Smooth muscle cell (in vitro differentiated cells): Measurements from ENCODE around the gene CACHD1. TPM values are rescaled to one million over a fixed set of nuclear protein-coding genes. Genes with fewer than 3 reads are reported as not detected.
"Not testable (repeated sequence)": the region's sequence is repeated elsewhere in the genome, so short reads cannot be mapped to it uniquely, and the experiment has no call there.

Experiments
- DNase-seq: peaks from one replicate; lab custom pipeline; 2025; ENCODE audit not compliant: unreplicated experiment; lab: John Stamatoyannopoulos, UW
- H2AFZ ChIP-seq: fragments of 200-600 bp; sonication (generic); 2 replicates; pipeline ENCODE4 v1.6.0; 2016; ENCODE audit warnings: antibody characterized with exemption, low read depth, mild to moderate bottlenecking
- H3F3A ChIP-seq: fragments of 200-600 bp; sonication (generic); 2 replicates; pipeline ENCODE4 v1.6.0; 2017; ENCODE audit warnings: antibody characterized with exemption, low read depth
- H3K27ac ChIP-seq: fragments of 200-600 bp; sonication (generic); 2 replicates; pipeline ENCODE4 v1.5.1; 2016; ENCODE audit warnings: low read depth, mild to moderate bottlenecking
- H3K27me3 ChIP-seq: fragments of 200-600 bp; sonication (generic); 2 replicates; pipeline ENCODE4 v1.6.1; 2016; ENCODE audit warnings: low read depth, mild to moderate bottlenecking
- H3K36me3 ChIP-seq: fragments of 200-600 bp; sonication (generic); 2 replicates; pipeline ENCODE4 v1.5.1; 2016; ENCODE audit warnings: low read depth
- H3K4me1 ChIP-seq: fragments of 200-600 bp; sonication (generic); 2 replicates; pipeline ENCODE4 v1.5.1; 2016; ENCODE audit warnings: low read depth
- H3K4me2 ChIP-seq: fragments of 200-600 bp; sonication (generic); 2 replicates; pipeline ENCODE4 v1.6.0; 2016; ENCODE audit warnings: mild to moderate bottlenecking
- H3K4me3 ChIP-seq: fragments of 200-600 bp; sonication (generic); 2 replicates; pipeline ENCODE4 v1.5.1; 2016; ENCODE audit warnings: mild to moderate bottlenecking
- H3K79me2 ChIP-seq: fragments of 200-600 bp; sonication (generic); 2 replicates; pipeline ENCODE4 v1.6.0; 2016; ENCODE audit warnings: low read depth, mild to moderate bottlenecking
- H3K9ac ChIP-seq: fragments of 200-600 bp; sonication (generic); 2 replicates; pipeline ENCODE4 v1.6.0; 2016; ENCODE audit warnings: low read depth
- H3K9me3 ChIP-seq: fragments of 200-600 bp; sonication (generic); replicated peaks from 2 replicates; pipeline ENCODE4 v1.5.1; 2016; ENCODE audit warnings: low read depth
- H4K20me1 ChIP-seq: fragments of 200-600 bp; sonication (generic); 2 replicates; pipeline ENCODE4 v1.6.0; 2016; ENCODE audit warnings: low read depth
- CTCF ChIP-seq: fragments of 200-600 bp; sonication (generic); IDR thresholded peaks from 2 replicates; pipeline ENCODE4 v1.5.1; 2017; ENCODE audit warnings: borderline replicate concordance, mild to moderate bottlenecking, antibody characterized with exemption; ENCODE audit not compliant: insufficient read depth, poor library complexity, severe bottlenecking
- WGBS: methylation state at CpG from one replicate; pipeline ENCODE4 v1.1.7; 2016; ENCODE audit warnings: low lambda C conversion rate; 5-methylcytosine and 5-hydroxymethylcytosine counted together
- polyA plus RNA-seq: library from polyadenylated mRNA; unstranded; fragments of >200 nt; fragmentation: Nextera tagmentation; extraction: Ambion mirVana; gene quantifications from 2 replicates; pipeline ENCODE4 v1.2.1, GENCODE V29; 2016
- total RNA-seq: library from RNA; depleted of rRNA; stranded (reverse); fragments of >200 nt; gene quantifications from 2 replicates; pipeline ENCODE4 v1.2.3, GENCODE V29; 2014

The CACHD1 gene
- total and polyA plus RNA-seq, 2 experiments from 2014 or later, result 12.9 to 20.8 TPM

DNA sequence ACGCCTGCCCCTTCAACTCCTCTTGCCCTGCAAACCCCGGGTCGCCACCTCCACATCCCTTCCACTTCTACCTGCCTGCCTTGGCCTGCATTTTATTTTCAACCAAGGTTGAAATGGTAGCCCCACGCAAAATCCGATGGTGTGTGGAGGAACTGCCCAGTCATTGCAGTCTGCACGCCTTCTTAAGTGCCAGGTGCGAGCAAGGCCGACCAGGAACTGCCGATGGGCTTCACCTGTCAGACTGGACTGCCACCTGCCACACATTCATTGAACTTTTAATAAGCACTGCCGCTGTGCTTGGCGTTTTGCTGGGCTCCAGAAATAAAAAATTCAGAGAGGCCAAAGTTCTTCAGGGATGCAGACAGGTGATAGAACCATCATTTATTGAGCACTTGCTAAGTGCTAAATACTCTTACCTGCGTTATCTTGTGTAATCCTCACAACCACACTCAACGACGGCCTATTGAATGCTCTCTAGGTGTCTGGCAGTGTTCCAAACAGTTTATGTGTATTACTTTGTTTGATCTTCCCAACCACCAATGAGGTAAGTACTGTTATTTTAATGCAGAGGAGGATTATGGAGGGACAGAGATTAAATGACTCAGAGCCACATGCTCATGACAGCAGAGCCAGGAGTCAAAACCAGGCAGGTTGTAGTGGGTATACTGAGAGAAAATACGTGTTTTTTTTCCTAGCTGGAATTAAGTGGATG lies 36.2 kb downstream of the CACHD1 start:
- no peaks in the 10 kb centered on the region for H3K27me3 ChIP-seq
- DNase-seq, result no peak
- no peak overlapping the region for H2AFZ ChIP-seq
- peak overlapping the region; percentile 58 for H3K9ac ChIP-seq
- H3K27ac ChIP-seq, result peak overlapping the region; percentile 61
- peaks cover 63% of the 10 kb centered on the region for H3K4me1 ChIP-seq
- 27% methylated on average over 15 of the region's 15 CpGs for WGBS
- no peaks in the 10 kb centered on the region for H3K36me3 ChIP-seq
- H4K20me1 ChIP-seq, result no peaks in the 10 kb centered on the region
- H3K4me2 ChIP-seq, result peak overlapping the region; percentile 83
- no peak for TF ChIP-seq CTCF
- peaks cover 17% of the 10 kb centered on the region for H3K79me2 ChIP-seq
- H3F3A ChIP-seq, result peaks cover 7% of the 10 kb centered on the region
- H3K4me3 ChIP-seq, result peak overlapping the region; percentile 50
- no peaks in the 10 kb centered on the region for H3K9me3 ChIP-seq

- H3K4me3 ChIP-seq, result no peak overlapping the region
- TF ChIP-seq CTCF, result no peak
- H3K27ac ChIP-seq, result no peak overlapping the region
- no peak for DNase-seq
- H3K9me3 ChIP-seq, result no peaks in the 10 kb centered on the region
- H3K4me1 ChIP-seq, result peaks cover 50% of the 10 kb centered on the region
- H2AFZ ChIP-seq, result no peak overlapping the region
- peak overlapping the region; percentile 13 for H3K4me2 ChIP-seq
- H3F3A ChIP-seq, result peaks cover 4% of the 10 kb centered on the region
- no peaks in the 10 kb centered on the region for H3K36me3 ChIP-seq
- H3K27me3 ChIP-seq, result no peaks in the 10 kb centered on the region
- H3K79me2 ChIP-seq, result peaks cover 29% of the 10 kb centered on the region
- no peak overlapping the region for H3K9ac ChIP-seq
- H4K20me1 ChIP-seq, result no peaks in the 10 kb centered on the region
- 12% methylated on average over 2 of the region's 2 CpGs for WGBS
Observed at GRCh38 chr1:64508629-64509028, 38.7 kb downstream of the CACHD1 start.

DNA sequence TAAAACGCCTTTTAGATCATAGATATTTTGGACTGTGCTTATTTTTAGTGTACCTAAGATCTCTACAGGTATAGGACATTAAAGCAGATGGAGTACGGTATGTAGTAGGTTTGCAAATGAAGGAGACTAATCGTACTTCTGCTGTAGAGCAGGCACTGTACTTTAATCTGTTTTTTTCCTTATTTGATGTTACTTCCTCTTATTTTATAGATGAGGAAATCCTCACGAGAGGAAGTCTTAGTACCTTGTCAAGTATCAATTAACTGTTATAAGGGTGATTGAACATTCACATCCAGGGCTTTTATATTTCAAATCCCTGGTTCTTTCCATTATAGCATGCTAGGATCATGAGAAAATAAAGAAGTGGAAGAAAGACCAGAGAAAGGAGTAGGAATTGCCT lies 41.1 kb downstream of the CACHD1 start:
- peaks cover 16% of the 10 kb centered on the region for H4K20me1 ChIP-seq
- H3K9me3 ChIP-seq, result no peaks in the 10 kb centered on the region
- peaks cover 55% of the 10 kb centered on the region for H3K4me1 ChIP-seq
- TF ChIP-seq CTCF, result no peak
- H3K36me3 ChIP-seq, result no peaks in the 10 kb centered on the region
- peaks cover 10% of the 10 kb centered on the region for H3F3A ChIP-seq
- no peak for DNase-seq
- H3K27ac ChIP-seq, result no peak overlapping the region
- H3K79me2 ChIP-seq, result peaks cover 34% of the 10 kb centered on the region
- H3K27me3 ChIP-seq, result no peaks in the 10 kb centered on the region
- H3K4me2 ChIP-seq, result no peak overlapping the region
- no peak overlapping the region for H3K9ac ChIP-seq
- H2AFZ ChIP-seq, result no peak overlapping the region
- 97% methylated on average over 4 of the region's 4 CpGs for WGBS
- H3K4me3 ChIP-seq, result no peak overlapping the region

DNA sequence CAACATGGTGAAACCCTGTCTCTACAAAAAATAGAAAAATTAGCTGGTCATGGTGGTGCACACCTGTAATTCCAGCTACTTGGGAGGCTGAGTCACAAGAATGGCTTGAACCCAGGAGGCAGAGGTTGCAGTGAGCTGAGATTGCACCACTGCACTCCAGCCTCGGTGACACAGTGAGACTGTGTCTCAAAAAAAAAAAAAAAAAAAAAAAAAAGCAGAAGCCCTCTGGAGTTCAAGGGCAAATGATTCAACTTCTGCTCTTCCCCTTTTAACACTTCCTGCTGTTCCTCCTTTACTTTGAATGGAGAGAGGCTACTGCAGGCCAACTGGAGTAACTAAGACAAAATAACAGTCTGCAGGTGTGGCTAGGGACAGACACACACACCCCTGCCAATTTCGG lies 42.3 kb downstream of the CACHD1 start:
- not testable (repeated sequence) for H3F3A ChIP-seq, H3K9me3 ChIP-seq, H3K36me3 ChIP-seq, H3K4me2 ChIP-seq, H3K27ac ChIP-seq, H3K27me3 ChIP-seq, DNase-seq, H3K9ac ChIP-seq, H3K4me3 ChIP-seq, H2AFZ ChIP-seq
- 66% methylated on average over 2 of the region's 2 CpGs for WGBS
- peaks cover 57% of the 10 kb centered on the region for H3K4me1 ChIP-seq
- peaks cover 34% of the 10 kb centered on the region for H3K79me2 ChIP-seq
- peaks cover 26% of the 10 kb centered on the region for H4K20me1 ChIP-seq
